ENCODE results near the gene NACAD.

Gene NACAD

GRCh38 chr7:45060295-45060694 is 28.5 kb downstream of the NACAD start:
- H3K4me3 ChIP-seq (ENCODE audit: low read depth in 1 of 2, low read length in 2 of 2): no peak overlapping the region
- TF ChIP-seq CTCF (IDR thresholded peaks at IDR 0.05; ENCODE audit: borderline replicate concordance, extremely low read depth, low read length, poor library complexity, severe bottlenecking): no peak
- TF ChIP-seq EZH2 (IDR thresholded peaks at IDR 0.05; ENCODE audit: borderline replicate concordance, low read depth, low read length, severe bottlenecking): no peak
- no peak overlapping the region for H2AFZ ChIP-seq (ENCODE audit: low read depth, low read length)
- H3K27ac ChIP-seq (ENCODE audit: low read length): no peak overlapping the region
- peaks cover 97% of the 10 kb centered on the region for H3K79me2 ChIP-seq (ENCODE audit: insufficient read depth, low read length)
- H4K20me1 ChIP-seq (ENCODE audit: insufficient read depth, low read length): peaks cover 64% of the 10 kb centered on the region
- H3K9me3 ChIP-seq (ENCODE audit: insufficient read depth, low read length, severe bottlenecking): no peaks in the 10 kb centered on the region
- no peak overlapping the region for H3K4me2 ChIP-seq (ENCODE audit: insufficient read depth, low read length)
- H3K4me1 ChIP-seq (ENCODE audit: insufficient read depth, low read length): no peaks in the 10 kb centered on the region
- ATAC-seq (ENCODE audit: insufficient read depth, low read depth): no peak
- H3K9ac ChIP-seq (ENCODE audit: low read depth, low read length): no peak overlapping the region
- H3K36me3 ChIP-seq (ENCODE audit: insufficient read depth, low read length): peaks cover 67% of the 10 kb centered on the region
- no peaks in the 10 kb centered on the region for H3K27me3 ChIP-seq (ENCODE audit: insufficient read depth, low read length, poor library complexity)
- no peak for DNase-seq

- no peak overlapping the region for H2AFZ ChIP-seq (ENCODE audit: low read depth, low read length)
- no peaks in the 10 kb centered on the region for H3K9me3 ChIP-seq (ENCODE audit: insufficient read depth, low read length, severe bottlenecking)
- peaks cover 63% of the 10 kb centered on the region for H3K36me3 ChIP-seq (ENCODE audit: insufficient read depth, low read length)
- DNase-seq: no peak
- no peak overlapping the region for H3K27ac ChIP-seq (ENCODE audit: low read length)
- no peak overlapping the region for H3K4me2 ChIP-seq (ENCODE audit: insufficient read depth, low read length)
- H3K27me3 ChIP-seq (ENCODE audit: insufficient read depth, low read length, poor library complexity): no peaks in the 10 kb centered on the region
- peaks cover 61% of the 10 kb centered on the region for H4K20me1 ChIP-seq (ENCODE audit: insufficient read depth, low read length)
- H3K9ac ChIP-seq (ENCODE audit: low read depth, low read length): no peak overlapping the region
- no peaks in the 10 kb centered on the region for H3K4me1 ChIP-seq (ENCODE audit: insufficient read depth, low read length)
- no peak overlapping the region for H3K4me3 ChIP-seq (ENCODE audit: low read depth in 1 of 2, low read length in 2 of 2)
- peaks cover 98% of the 10 kb centered on the region for H3K79me2 ChIP-seq (ENCODE audit: insufficient read depth, low read length)
- TF ChIP-seq CTCF (IDR thresholded peaks at IDR 0.05; ENCODE audit: borderline replicate concordance, extremely low read depth, low read length, poor library complexity, severe bottlenecking) (no peak), EZH2 (IDR thresholded peaks at IDR 0.05; ENCODE audit: borderline replicate concordance, low read depth, low read length, severe bottlenecking) (no peak)
- ATAC-seq (ENCODE audit: insufficient read depth, low read depth): no peak
These were observed 30.9 kb downstream of the NACAD start for GRCh38 chr7:45057878-45058277.

- H3K4me2 ChIP-seq (ENCODE audit: insufficient read depth, low read length): no peak overlapping the region
- H3K36me3 ChIP-seq (ENCODE audit: insufficient read depth, low read length): peaks cover 59% of the 10 kb centered on the region
- no peaks in the 10 kb centered on the region for H3K4me1 ChIP-seq (ENCODE audit: insufficient read depth, low read length)
- no peak overlapping the region for H3K4me3 ChIP-seq (ENCODE audit: low read depth in 1 of 2, low read length in 2 of 2)
- H3K27ac ChIP-seq (ENCODE audit: low read length): no peak overlapping the region
- H4K20me1 ChIP-seq (ENCODE audit: insufficient read depth, low read length): peaks cover 57% of the 10 kb centered on the region
- H2AFZ ChIP-seq (ENCODE audit: low read depth, low read length): no peak overlapping the region
- H3K9ac ChIP-seq (ENCODE audit: low read depth, low read length): no peak overlapping the region
- no peaks in the 10 kb centered on the region for H3K9me3 ChIP-seq (ENCODE audit: insufficient read depth, low read length, severe bottlenecking)
- peaks cover 94% of the 10 kb centered on the region for H3K79me2 ChIP-seq (ENCODE audit: insufficient read depth, low read length)
- TF ChIP-seq EZH2 (IDR thresholded peaks at IDR 0.05; ENCODE audit: borderline replicate concordance, low read depth, low read length, severe bottlenecking): no peak
- no peak for DNase-seq
- no peak for ATAC-seq (ENCODE audit: insufficient read depth, low read depth)
- H3K27me3 ChIP-seq (ENCODE audit: insufficient read depth, low read length, poor library complexity): no peaks in the 10 kb centered on the region
These were observed 33.1 kb downstream of the NACAD start for GRCh38 chr7:45055594-45056219.

GRCh38 chr7:45055016-45055415 is 33.8 kb downstream of the NACAD start:
- Histone ChIP-seq H3K4me1 (ENCODE audit: insufficient read depth, low read length) (no peaks in the 10 kb centered on the region), H3K36me3 (ENCODE audit: insufficient read depth, low read length) (peaks cover 61% of the 10 kb centered on the region), H3K9ac (ENCODE audit: low read depth, low read length) (no peak overlapping the region), H3K4me3 (ENCODE audit: low read depth in 1 of 2, low read length in 2 of 2) (no peak overlapping the region), H2AFZ (ENCODE audit: low read depth, low read length) (no peak overlapping the region), H3K79me2 (ENCODE audit: insufficient read depth, low read length) (peaks cover 94% of the 10 kb centered on the region), H3K27me3 (ENCODE audit: insufficient read depth, low read length, poor library complexity) (no peaks in the 10 kb centered on the region), H4K20me1 (ENCODE audit: insufficient read depth, low read length) (peaks cover 57% of the 10 kb centered on the region), H3K27ac (ENCODE audit: low read length) (no peak overlapping the region), H3K4me2 (ENCODE audit: insufficient read depth, low read length) (no peak overlapping the region), H3K9me3 (ENCODE audit: insufficient read depth, low read length, severe bottlenecking) (no peaks in the 10 kb centered on the region)
- no peak for TF ChIP-seq CTCF (IDR thresholded peaks at IDR 0.05; ENCODE audit: borderline replicate concordance, extremely low read depth, low read length, poor library complexity, severe bottlenecking)
- no peak for TF ChIP-seq EZH2 (IDR thresholded peaks at IDR 0.05; ENCODE audit: borderline replicate concordance, low read depth, low read length, severe bottlenecking)
- DNase-seq (no peak), ATAC-seq (ENCODE audit: insufficient read depth, low read depth) (no peak)
